ENCODE results near the gene ANGPT4.
A peak's percentile ranks its signal among the peaks of the same experiment; 100 is the strongest.
"Not testable (repeated sequence)": the region's sequence is repeated elsewhere in the genome, so short reads cannot be mapped to it uniquely, and the experiment has no call there.

Gene ANGPT4

GRCh38 chr20:872855-873520, 43.1 kb downstream of the ANGPT4 start:
- no peak for DNase-seq (ENCODE audit: low read depth)

- no peak for DNase-seq (ENCODE audit: low read depth)
Measured at GRCh38 chr20:871948-872347, 44.2 kb downstream of the ANGPT4 start.

DNA sequence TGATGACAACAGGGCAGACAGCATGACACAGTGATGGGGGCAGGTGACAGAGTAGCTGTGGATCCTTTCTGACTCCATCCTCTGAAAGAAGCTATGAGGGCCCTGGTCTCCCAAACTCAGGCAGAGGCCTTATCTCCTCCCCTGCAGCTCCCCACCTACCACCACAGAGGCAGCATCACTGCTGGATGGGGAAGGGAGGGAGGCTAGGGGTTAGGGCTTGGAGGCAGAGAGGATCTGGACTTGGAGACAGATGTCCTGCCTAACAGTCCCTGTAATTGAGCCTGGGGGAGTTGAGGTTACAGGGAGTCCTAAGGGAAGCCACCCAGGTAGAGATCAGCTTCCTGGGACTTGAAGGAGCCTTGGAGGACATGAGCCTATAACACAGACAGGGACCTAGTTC, 44.7 kb downstream of the ANGPT4 start:
- no peak for DNase-seq (ENCODE audit: low read depth)

GRCh38 chr20:870758-871157, 45.4 kb downstream of the ANGPT4 start:
- DNase-seq (ENCODE audit: low read depth): no peak

DNA sequence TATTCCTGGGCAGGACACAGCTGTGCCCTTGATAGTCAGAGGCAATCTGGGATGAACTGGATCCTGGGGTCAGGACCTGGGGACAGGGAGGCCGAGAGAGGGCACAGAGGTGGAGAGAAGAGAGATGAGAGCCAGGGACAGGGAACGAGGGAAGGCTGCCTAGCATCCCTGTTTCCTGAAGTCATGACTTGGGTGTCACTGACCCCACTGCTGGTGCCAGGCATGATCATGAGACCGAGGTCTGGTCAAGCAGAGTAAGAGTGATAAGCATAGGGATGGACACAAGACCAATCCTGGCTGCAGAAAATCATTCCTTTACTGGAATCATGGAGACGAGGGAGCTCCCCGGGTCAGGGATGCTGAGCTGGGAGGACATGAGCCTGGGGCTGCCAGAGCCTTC, 46.5 kb downstream of the ANGPT4 start:
- DNase-seq (ENCODE audit: low read depth): no peak

GRCh38 chr20:868279-868678, 47.9 kb downstream of the ANGPT4 start:
- DNase-seq (ENCODE audit: low read depth): no peak

DNA sequence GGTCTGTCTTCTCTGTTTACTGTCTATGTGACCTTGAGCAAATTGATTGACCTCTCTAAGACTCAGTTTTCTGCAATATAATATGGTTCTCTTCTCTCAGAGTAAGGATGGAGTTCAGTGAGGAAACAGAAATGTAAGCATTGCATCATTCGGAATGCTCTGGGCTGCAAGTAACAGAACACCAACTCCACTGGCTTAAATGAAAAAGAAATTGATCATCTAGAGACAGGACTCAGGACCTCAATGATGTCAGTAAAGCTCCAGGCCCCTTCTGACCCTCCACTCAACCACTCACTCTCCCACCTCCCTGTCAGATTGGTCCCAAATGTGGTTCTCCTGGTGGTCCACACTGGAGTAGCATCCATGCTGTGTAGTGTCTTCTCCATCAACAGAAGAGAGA, 50.7 kb downstream of the ANGPT4 start:
- no peak for DNase-seq (ENCODE audit: low read depth)

GRCh38 chr20:860891-861290, 55.2 kb downstream of the ANGPT4 start:
- DNase-seq (ENCODE audit: low read depth): no peak

DNA sequence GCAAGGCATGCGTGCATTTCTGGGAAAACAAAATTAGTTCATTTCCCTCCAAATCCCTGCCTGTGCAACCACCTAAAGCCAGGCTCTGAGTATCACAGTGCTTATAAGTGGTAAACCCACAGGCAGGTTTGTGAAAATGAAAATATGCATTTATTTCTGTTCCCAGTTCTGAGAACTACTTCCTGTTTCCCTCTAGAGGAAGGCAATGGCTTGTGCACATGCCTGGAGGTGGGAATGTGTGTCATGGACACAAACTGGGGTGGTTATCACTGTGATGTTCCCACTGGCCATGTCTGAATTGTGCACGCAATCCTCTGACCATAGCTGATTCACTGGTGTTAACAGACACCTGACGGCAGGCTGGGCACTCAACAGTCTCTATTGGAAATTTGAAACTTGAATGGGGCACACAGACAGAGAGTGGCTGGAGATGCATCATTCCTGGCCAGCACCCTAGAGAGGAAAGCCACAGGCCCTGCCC, 56.3 kb downstream of the ANGPT4 start:
- peak; percentile 7 for DNase-seq (ENCODE audit: low read depth)

GRCh38 chr20:858011-858410, 58.1 kb downstream of the ANGPT4 start:
- no peak for DNase-seq (ENCODE audit: low read depth)

DNA sequence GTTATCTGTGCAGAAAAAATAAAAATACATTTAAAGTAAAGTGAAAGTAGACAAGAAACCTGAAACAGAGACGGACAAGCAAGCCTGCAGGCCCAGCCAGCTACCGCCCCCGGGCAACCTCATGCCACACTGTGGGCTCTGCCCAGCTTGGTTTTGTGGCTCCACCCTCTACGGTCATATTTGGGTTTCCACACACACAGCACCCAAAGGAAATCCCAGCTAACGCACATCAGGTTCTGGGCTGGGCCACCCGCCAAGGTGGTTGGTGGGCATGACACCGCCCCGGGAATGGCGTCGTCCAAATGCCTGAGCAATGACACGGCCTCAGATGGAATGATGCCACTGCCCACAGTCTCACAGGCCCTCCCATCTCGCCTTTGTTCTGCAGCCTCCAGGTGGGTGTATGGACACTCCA, 59.8 kb downstream of the ANGPT4 start:
- peak; percentile 71 for DNase-seq (ENCODE audit: low read depth)

DNA sequence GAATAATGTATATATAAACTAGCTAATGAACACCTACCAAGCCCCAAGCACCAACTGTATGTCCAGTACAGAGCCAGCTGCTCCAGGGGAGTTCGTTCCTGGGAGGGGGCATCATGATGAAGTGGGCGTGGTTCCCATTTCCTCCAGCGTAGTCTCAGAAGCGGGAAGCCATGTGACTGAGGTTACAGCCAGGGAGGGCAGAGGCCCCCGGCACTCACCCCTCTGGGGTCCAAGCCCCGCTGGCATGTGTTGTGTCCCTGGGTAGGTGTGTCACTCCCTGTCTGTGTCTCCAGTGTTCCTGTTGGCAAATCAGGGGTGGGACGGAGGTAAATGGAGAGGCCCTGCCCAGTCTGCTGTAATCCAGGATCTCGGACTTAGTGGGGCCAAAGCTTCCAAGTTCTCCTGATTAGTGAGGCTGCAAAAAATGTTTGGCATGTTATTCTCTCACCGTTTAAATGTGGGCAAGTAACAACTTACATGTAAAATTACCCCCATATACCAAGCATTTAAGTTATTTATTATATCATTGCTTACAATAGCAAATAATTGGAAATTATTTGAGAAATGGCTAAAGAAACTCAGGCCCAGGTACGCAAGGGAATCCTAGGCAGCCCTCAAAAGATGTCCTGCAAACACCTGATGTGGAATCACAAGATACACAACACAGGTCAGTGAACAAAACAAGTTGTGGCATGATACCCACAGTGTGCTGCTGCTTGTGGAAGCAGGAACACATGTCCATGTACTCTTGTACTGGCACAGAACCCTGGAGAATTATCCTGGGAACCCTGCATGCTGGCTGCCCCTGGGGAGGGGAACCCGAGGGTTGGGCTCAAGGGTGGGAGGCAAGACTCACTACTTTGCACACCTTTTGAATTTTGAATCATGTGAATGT, 60.4 kb downstream of the ANGPT4 start:
- DNase-seq (ENCODE audit: low read depth): no peak

- no peak for DNase-seq (ENCODE audit: low read depth)
Measured at GRCh38 chr20:854601-855000, 61.5 kb downstream of the ANGPT4 start.

- no peak for DNase-seq (ENCODE audit: low read depth)
Measured at GRCh38 chr20:853406-853996, 62.6 kb downstream of the ANGPT4 start.

DNA sequence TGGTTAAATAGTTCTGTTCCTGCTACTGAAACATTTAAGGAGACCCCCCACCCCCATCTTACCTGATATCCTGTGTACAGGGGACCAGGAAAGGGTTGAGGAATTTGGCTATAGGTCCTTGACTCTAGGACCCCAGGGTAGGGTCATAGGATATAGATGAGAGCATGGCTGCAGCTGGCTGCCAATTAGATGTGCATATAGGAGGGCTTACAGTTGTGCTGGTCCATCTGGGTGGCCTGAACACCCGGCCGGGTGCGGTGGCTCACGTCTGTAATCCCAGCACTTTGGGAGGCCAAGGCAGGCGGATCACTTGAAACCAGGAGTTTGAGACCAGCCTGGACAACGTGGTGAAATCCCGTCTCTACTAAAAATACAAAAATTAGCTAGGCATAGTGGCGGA, 67.4 kb downstream of the ANGPT4 start:
- DNase-seq (ENCODE audit: low read depth): not testable (repeated sequence)

GRCh38 chr20:848193-848592, 67.9 kb downstream of the ANGPT4 start:
- no peak for DNase-seq (ENCODE audit: low read depth)

DNA sequence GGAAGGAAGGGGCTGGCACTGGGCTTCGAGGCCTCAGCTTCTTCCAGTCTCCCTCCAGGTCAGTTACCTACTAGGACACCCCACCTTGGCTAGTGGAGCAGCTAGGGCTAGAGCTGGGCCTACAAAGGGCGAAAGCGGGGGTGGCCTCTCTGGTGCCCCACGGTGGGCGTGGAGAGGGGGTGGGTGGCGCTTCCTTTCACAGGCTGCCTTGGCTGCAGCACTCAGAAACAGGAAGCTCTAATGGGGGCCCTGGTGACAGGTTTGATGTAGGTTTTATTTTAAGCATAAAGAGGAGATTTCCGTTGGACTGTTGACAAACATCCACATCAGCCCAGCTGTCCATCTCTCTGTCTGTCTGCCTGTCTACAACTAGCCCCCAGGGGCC, 69.2 kb downstream of the ANGPT4 start:
- DNase-seq (ENCODE audit: low read depth): no peak

DNA sequence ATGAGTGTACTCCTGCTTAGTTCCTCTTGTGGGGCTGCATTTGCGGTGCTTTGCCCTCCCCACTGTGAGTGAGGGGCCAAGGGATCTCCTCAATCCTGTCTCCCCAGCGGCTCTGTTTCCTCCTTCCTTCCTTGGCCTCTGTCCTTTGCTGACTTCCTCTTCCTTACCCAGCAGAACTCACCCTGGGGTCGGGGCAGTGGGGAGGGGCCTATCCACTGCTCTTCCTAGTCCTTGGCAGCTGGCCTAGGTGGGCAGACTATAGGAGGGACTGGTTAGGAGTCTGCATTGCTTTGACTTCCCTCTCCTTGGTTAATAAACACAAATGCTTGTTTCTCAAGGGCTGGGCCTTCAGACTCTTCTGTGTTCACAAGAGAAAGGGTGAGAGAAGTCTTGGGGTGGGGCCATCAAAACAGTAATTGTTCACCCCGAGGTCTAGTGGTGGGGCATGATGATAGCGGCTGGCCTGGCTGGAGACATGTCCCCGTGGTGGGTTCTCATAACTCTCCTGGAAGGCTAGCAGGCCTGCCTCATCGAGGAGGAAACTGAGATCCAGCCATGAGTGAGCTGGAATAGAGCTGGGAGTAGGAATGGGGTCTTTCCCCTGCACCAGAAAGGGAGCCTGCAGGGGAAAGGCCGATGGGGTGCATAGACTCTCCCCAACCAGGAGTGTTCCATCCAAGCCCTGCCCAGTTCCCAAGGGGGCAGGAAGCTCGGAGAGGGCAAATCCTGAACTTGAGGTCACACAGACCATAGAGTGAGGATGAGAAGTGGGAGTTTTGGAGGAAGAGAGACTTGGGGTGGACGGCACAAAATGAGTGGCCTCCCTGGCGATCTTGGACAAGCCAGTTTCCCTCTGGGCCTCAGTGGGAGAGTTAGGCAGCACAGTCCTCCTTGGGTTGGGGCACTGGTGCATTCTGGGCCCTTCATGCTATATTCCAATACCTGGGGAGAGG, 69.9 kb downstream of the ANGPT4 start:
- DNase-seq (ENCODE audit: low read depth): no peak

DNA sequence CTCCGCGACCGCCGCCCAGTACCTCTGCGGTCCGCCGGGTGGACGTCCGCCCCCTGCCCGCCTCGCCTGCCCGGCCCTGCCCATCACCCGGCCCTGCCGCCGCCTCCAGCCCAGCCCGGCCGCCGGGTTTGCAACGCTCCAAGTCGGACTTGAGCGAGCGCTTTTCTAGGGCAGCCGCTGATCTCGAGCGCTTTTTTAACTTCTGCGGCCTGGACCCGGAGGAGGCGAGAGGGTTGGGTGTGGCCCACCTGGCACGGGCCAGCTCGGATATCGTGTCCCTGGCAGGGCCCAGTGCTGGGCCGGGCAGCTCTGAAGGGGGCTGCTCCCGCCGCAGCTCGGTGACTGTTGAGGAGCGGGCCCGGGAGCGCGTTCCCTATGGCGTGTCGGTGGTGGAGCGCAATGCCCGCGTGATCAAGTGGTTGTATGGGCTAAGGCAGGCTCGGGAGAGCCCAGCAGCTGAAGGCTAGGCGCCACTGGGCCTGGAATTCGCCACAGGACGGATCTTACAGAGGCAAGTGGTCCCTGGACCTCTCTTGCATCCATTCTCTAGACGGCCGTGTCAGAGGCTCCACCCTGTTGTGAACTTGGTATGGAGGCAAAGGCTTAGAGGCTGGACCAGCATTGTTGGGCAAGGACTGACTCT, 70.8 kb downstream of the ANGPT4 start:
- no peak for DNase-seq (ENCODE audit: low read depth)

- peak; percentile 89 for DNase-seq (ENCODE audit: low read depth)
Measured at GRCh38 chr20:844473-845225, 71.5 kb downstream of the ANGPT4 start.

- no peak for DNase-seq (ENCODE audit: low read depth)
Measured at GRCh38 chr20:843912-844311, 72.2 kb downstream of the ANGPT4 start.

Measured in amniotic epithelial cell (primary cell).